K562 (cell line): ENCODE data around the gene DENND2C. TPM values are rescaled to one million over a fixed set of nuclear protein-coding genes. Genes with fewer than 3 reads are reported as not detected.
A peak's percentile ranks its signal among the peaks of the same experiment; 100 is the strongest.

ENCODE experiments used
- CHD4 ChIP-seq: fragments of 200-600 bp; sonication (generic); IDR thresholded peaks from 3 replicates; pipeline ENCODE4 v1.6.1; 2012; ENCODE audit warnings: low read depth, mild to moderate bottlenecking, mixed read lengths, low read length, inconsistent platforms; ENCODE audit not compliant: insufficient read depth, insufficient replicate concordance, poor library complexity, severe bottlenecking
- CLOCK ChIP-seq: fragments of 250-450 bp; sonication (Bioruptor Pico); IDR thresholded peaks from 2 replicates; pipeline ENCODE4 v1.4.0; 2020; ENCODE audit warnings: mild to moderate bottlenecking, moderate library complexity, borderline replicate concordance
- FOSL1 ChIP-seq: fragments of 200-800 bp; sonication (Bioruptor generic); conservative IDR thresholded peaks from 2 replicates; pipeline ENCODE4 v1.6.1; 2016; ENCODE audit warnings: missing genetic modification characterization, missing compliant biosample characterization
- HNRNPL ChIP-seq: fragments of 200-400 bp; formaldehyde crosslinking; IDR thresholded peaks from 2 replicates; pipeline ENCODE4 v1.6.1; 2017; ENCODE audit warnings: low read depth, mild to moderate bottlenecking, low read length
- JUN ChIP-seq, 2 experiments: sonication (generic) in 1 of 2; formaldehyde crosslinking in 1 of 2; IDR thresholded peaks; 2 replicates each; pipeline versions ENCODE4 v1.6.1 to v1.8.0; 2012 to 2022; ENCODE audit warnings: borderline replicate concordance in 2 of 2, mild to moderate bottlenecking in 2 of 2, improper control_type of control experiment in 1 of 2, low read depth in 1 of 2, low read length in 1 of 2, missing genetic modification reagents in 1 of 2
- KLF10 ChIP-seq: fragments of 250-450 bp; sonication (Bioruptor Pico); IDR thresholded peaks from 2 replicates; pipeline ENCODE4 v1.6.1; 2021; ENCODE audit warnings: matching md5 sums
- MYC ChIP-seq, 2 experiments: fragments of 250-450 bp in 1 of 2; sonication (Bioruptor Pico) in 1 of 2; IDR thresholded peaks; 2 replicates each; pipeline versions ENCODE4 v1.5.1 to v1.6.1; 2012 to 2021; ENCODE audit warnings: low read depth in 2 of 2, borderline replicate concordance in 1 of 2, improper control_type of control experiment in 1 of 2, low read length in 1 of 2, mild to moderate bottlenecking in 1 of 2, moderate library complexity in 1 of 2
- PPARD ChIP-seq: fragments of 250-450 bp; sonication (Bioruptor Pico); IDR thresholded peaks from 2 replicates; pipeline ENCODE4 v1.8.0; 2022; ENCODE audit warnings: inconsistent platforms, mild to moderate bottlenecking, moderate library complexity
- PTTG1 ChIP-seq: fragments of 450-650 bp; IDR thresholded peaks from 2 replicates; pipeline ENCODE4 v1.6.1; 2016; ENCODE audit warnings: low read depth, mild to moderate bottlenecking, missing genetic modification characterization, missing compliant biosample characterization
- SMARCC2 ChIP-seq: fragments of 450-650 bp; IDR thresholded peaks from 2 replicates; pipeline ENCODE4 v1.6.1; 2017; ENCODE audit warnings: antibody characterized with exemption, moderate library complexity, mild to moderate bottlenecking, low read depth
- SNAPC5 ChIP-seq: fragments of 250-450 bp; sonication (Bioruptor Pico); IDR thresholded peaks from 2 replicates; pipeline ENCODE4 v1.8.0; 2021; ENCODE audit warnings: moderate library complexity, mild to moderate bottlenecking, inconsistent platforms
- SP2 ChIP-seq: IDR thresholded peaks from 2 replicates; pipeline ENCODE4 v1.6.1; 2011; ENCODE audit warnings: mild to moderate bottlenecking, low read depth, low read length, moderate library complexity; ENCODE audit not compliant: poor library complexity, severe bottlenecking; ENCODE audit errors: extremely low read depth
- TBP ChIP-seq: optimal IDR thresholded peaks from 2 replicates; pipeline ENCODE3; 2011; ENCODE audit warnings: low read depth, low read length, improper control_type of control experiment
- ZBTB12 ChIP-seq: fragments of 250-450 bp; sonication (Bioruptor Pico); IDR thresholded peaks from 2 replicates; pipeline ENCODE4 v1.4.0; 2020
- ZNF277 ChIP-seq: fragments of 250-450 bp; sonication (Bioruptor Pico); IDR thresholded peaks from 2 replicates; pipeline ENCODE4 v1.8.0; 2022; ENCODE audit warnings: inconsistent platforms, mild to moderate bottlenecking, moderate library complexity, borderline replicate concordance
- ZNF408 ChIP-seq: fragments of 250-450 bp; sonication (Bioruptor Pico); IDR thresholded peaks from 2 replicates; pipeline ENCODE4 v1.4.0; 2020; ENCODE audit warnings: low read depth, mild to moderate bottlenecking, moderate library complexity
- ZNF445 ChIP-seq: fragments of 250-450 bp; sonication (Bioruptor Pico); IDR thresholded peaks from 2 replicates; pipeline ENCODE4 v1.4.0; 2020; ENCODE audit warnings: low read depth, mild to moderate bottlenecking, moderate library complexity
- ZNF699 ChIP-seq: fragments of 250-450 bp; sonication (Bioruptor Pico); IDR thresholded peaks from 2 replicates; pipeline ENCODE4 v1.8.0; 2021; ENCODE audit warnings: mild to moderate bottlenecking, moderate library complexity; ENCODE audit not compliant: insufficient replicate concordance
- polyA plus RNA-seq, 8 experiments: library from polyadenylated mRNA; depleted of rRNA in 4 of 8; stranded (reverse) in 5 of 8; unstranded in 3 of 8; fragments of >200 nt; fragmentation: Nextera tagmentation in 2 of 8; fragmentation: Illumina TruSeq in 1 of 8; extraction: Ambion mirVana in 2 of 8; extraction: Trizol in 1 of 8; gene quantifications; 2 replicates each; pipeline versions ENCODE4 v1.2.1 to v1.2.3, GENCODE V29; 2011 to 2014; ENCODE audit warnings: inconsistent platforms in 1 of 8, missing spikeins in 1 of 8
- total RNA-seq, 7 experiments: library from RNA; depleted of rRNA in 6 of 7; stranded (reverse); fragments of >200 nt in 6 of 7; fragmentation: Illumina TruSeq in 2 of 7; extraction: Trizol in 2 of 7; gene quantifications; 2 replicates each; pipeline versions ENCODE4 v1.2.1 to v1.2.3, GENCODE V29; 2011 to 2021; ENCODE audit warnings: low replicate concordance in 1 of 7

Gene DENND2C
- total and polyA plus RNA-seq, 9 of the 15 experiments (the other 6 are each of a cell fraction or from before 2014, with no cell fraction given), result 0.03 to 0.25 (median 0.14) TPM

- TF ChIP-seq MYC (IDR thresholded peaks at IDR 0.05; ENCODE audit: low read depth, low read length) (peak; percentile 100), MYC (CRISPR knock-in tag; IDR thresholded peaks at IDR 0.05; ENCODE audit: borderline replicate concordance, low read depth) (peak; percentile 97), CLOCK (CRISPR knock-in tag) (no peak), SMARCC2 (no peak), FOSL1 (tag) (peak; percentile 51), CHD4 (no peak), SNAPC5 (CRISPR knock-in tag) (no peak), KLF10 (CRISPR knock-in tag) (no peak), ZNF699 (no peak), ZNF277 (CRISPR knock-in tag) (no peak), PPARD (CRISPR knock-in tag) (no peak), SP2 (no peak), HNRNPL (no peak), PTTG1 (tag) (no peak), ZNF408 (CRISPR knock-in tag) (no peak), JUN (IDR thresholded peaks at IDR 0.05; ENCODE audit: borderline replicate concordance, low read depth, low read length) (peak; percentile 87; the same call in 1 of the 2 replicates), JUN (CRISPR knock-in tag; IDR thresholded peaks at IDR 0.05; ENCODE audit: borderline replicate concordance) (no peak), TBP (peak; percentile 72), ZBTB12 (CRISPR knock-in tag) (peak; percentile 97), ZNF445 (CRISPR knock-in tag) (no peak)
These were observed 46.7 kb upstream of the DENND2C start, which contains the start of gene NRAS (continued) for GRCh38 chr1:114716304-114717170.
